Inflammatory macrophage treated with lipopolysaccharide for 4 hours (primary cell): ENCODE data around the gene ICA1L.

ENCODE experiments used
- DNase-seq: peaks from one replicate; pipeline ENCODE4 v3.0.0-alpha.2; 2020

The ICA1L gene

DNA sequence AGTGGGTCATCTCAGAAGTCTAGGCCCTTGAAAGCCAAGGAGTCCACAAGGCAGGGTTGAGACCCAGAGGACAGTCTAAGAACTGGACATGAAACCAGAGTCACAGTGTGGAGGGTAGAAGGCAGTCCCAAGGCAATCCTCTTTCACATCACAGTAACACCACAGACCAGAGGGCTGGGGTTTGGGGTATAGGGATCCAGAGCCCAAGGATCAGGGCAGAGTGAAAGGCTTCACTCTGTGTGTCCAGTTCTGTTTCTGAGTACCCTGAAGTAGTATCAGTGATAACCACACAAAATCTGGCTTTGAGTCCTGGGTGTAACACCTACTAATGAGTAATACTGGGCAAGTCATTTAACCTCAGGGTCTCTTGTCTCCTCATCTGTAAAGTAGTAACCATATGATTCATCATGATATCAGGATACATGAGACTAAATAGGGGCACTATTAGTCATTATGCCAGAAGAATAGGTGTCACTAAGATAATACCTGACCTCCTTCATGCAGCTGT lies 91.0 kb downstream of the ICA1L start:
- no peak for DNase-seq

DNA sequence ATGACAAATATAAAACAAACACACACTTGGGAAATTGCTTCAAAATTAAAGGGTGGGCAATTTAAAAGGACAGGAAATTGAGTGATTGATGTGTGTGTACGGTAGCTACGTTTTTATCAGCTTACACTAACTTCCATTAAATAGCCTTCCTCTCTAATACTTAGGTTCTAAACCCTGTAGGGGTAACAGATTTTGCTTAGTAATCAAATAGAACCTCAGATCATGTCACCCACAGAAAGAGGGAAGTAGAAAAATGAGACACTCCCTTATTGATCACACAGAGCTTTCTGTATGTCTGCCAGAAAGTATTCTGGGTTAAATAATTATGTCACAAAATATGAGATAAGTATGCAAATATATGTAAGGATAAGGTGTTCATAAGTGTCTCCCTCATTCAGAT lies 93.3 kb downstream of the ICA1L start:
- DNase-seq: peak; percentile 22

DNA sequence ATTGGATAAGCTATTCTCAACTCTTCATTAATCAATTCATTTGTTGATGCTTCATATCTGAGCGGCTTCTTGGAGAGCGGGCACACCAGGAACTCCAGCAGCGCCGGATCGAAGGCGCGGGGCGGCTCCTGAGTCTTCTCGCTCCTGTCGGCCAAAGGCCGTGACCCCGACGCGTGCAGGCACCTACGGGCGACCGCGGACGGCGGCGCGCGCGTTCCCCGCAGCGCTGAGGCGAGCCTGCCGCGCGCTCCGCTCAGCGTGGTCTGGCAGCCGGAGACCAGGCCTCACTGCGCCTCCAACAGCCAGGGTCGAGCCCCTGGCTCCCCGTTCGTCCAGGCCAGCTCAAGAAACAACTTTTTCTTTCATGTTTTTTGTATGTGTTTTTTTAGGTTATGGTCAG lies 97.5 kb downstream of the ICA1L start:
- no peak for DNase-seq

DNA sequence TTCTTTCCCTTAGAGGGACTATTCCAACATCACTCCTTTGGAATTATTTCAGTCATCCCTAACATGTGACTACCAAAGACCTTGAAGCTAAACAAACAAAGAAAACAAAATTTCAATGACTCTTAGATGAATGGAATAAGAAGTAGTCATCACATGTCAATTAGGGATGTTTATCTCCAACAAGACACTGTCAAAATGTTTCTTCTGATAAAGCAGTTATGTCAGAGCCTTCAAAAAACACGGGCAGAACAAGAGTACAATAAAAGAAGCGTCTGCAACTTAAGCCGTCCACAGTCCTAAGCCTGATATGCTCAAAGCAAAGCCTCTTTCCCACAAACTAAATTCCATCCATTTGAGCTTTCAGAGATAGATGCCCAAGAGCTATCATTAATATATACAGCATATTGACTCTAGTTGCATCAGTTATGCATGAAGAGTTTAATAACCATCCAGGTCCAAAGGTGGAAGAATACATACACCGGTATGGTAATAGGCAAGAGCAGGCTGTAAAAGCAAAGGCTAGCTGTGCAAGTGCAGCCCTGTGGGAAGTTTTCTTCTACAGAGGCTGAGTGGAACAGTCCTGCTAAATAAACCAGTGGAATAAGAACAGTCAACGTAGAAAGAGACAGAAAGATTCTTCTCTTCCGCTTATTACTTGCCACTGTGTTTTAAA lies 98.1 kb downstream of the ICA1L start:
- DNase-seq: no peak

DNA sequence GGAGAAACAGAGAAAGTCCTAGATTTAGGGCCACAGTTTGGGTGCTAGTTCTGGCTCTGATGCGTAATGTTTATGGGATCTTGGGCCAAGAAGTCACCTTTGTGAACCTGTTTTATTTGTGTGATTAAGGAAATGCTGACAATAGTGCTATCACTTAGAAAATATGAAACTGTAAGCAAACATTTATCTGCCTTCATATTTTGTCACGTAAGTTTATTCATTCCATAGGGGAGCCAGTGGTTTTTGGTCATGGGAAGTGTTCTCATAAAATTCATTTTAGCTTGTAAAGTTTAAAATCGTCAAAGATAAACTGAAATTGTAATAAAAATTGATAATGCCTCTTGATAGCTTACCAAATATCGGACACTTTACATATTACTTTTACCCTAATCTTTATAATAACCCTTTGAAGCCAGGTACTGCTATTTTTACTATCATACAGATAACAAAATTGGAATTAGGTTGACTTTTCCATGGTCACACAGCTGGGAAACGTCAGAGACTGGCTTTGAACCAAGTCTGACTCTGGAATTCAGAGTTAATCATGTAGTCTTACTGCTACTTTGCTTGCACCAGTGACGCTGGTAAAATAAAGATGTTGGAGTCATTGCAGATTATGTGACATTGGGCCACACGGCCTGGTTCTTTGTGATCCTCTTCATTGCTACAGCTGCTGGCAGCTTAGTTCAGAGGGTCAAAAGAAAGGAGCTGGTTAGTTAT lies 99.7 kb downstream of the ICA1L start:
- no peak for DNase-seq

DNA sequence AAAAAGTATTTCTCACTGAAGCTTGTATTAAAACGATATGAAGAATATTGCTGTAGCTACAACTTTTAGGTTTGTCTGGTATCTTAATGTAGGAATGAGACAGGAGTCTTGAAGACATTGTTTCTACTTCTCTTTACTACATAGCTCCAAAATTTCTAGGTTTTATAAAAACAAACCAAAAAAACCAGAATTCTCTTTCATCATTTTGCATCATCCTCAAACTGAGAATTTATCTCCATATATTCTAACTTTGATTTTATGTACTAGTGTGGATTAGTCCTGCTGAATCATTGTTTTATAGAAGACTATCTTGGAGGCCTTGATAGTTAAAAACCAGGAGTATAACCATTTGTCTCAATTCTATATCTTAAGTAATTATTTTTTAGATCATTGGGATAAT lies 100.2 kb downstream of the ICA1L start:
- DNase-seq: no peak

DNA sequence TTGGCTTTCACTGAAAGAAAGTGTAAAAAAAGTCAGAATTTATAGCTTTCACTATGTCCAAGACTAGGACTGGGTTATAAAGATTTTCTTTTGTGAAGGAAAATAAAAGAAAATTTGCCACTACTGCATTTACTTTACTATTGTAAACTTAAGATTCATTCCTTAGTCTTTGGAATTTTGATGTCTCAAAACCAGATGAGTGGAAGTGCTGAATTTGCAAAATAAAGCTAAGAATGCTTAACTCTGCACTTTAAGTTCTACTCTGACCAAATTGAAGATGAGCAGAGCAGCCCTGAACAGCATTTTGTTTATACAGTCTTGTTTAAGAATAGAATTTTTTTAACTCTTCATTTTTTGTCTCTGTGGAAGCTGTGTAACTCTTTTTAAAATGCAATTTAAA lies 102.4 kb downstream of the ICA1L start:
- DNase-seq: no peak

DNA sequence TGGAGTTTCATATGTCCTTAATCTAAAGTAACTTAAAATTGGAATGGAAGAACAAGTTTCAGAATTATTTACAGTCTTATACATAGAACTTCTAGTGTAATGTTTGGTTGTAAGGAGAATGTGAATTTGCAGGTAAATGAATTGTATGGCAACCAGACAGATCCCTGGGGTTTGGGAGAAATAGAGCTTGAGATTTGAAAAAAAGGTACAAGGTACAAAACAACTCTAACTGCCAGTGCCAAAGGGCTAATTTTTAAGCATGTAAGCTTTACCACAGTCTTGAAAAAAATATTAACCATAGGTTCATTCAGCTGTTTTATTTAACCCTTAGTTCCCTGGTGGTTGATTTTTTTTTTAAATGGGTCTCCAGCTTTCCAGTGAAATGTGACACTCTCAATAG lies 103.3 kb downstream of the ICA1L start:
- no peak for DNase-seq

DNA sequence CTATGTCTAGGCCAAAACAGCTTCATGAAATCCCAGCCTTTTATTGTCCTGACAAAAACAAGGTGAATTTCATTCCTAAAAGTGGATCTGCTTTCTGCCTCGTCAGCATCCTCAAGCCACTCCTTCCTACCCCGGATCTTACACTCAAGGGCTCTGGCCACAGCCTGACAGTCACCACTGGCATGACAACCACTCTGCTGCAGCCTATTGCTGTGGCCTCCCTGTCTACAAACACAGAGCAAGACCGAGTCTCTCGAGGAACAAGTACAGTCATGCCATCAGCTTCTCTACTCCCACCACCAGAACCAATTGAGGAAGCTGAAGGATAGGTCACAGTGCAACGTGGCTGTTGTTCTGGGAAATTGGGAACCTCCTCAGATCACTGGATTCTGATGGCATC lies 106.1 kb downstream of the ICA1L start:
- peak; percentile 91 for DNase-seq

DNA sequence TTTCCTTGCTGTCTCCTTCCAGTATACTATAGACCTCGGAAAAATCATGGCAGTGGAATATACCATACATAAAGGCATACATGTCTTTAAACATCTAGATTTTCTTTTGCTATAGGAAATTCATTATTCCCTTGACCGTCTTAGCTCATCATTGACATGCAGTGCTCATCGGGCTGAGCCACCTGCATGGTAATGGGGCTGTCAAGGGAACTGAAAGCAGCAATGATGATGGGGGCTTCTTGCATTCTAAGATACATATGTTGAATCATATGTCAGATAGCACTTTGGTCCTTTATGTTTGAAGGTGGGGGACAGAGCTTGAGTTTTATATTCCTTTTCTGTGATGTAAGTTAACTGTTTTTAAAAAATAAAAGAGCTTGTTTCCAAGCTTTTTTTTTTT lies 106.6 kb downstream of the ICA1L start:
- peak; percentile 14 for DNase-seq

DNA sequence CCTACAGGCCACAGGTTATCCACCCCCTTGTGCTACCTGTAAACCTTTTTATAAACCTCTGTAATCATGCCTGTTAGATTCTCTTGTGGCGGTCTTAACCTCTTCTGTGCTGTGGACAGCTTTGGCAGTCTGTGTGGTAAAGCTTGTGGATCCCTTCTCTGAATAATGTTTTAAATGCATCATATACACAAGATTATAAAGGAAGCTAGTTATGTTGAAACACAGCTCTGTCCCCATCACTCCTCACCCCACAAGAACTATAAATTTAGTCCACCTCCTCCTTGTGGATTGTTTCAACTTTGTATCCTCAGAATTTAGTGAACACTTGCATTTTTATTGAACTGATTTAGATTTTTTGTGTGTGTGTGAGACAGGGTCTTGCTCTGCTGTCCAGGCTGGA lies 107.7 kb downstream of the ICA1L start:
- peak; percentile 56 for DNase-seq

DNA sequence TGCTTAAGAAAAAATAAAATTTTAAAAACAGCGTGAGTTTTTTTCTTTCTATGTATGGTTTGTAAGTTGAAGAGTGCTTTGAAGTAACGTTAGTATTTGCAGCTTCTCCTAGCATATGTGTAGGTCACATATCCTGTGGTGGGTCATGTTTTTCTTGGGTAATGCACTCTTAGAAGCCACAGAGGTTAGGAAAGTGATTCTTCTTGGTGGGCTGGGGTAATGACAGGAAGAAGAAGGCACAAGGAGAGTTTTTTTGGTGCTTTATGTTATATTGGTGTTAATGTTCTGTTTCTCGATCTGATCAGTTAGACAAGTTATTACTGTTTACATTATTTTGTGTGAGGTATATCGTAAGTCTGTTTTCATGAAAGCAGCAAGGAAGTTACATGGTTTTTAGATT lies 109.0 kb downstream of the ICA1L start:
- DNase-seq: peak; percentile 47

DNA sequence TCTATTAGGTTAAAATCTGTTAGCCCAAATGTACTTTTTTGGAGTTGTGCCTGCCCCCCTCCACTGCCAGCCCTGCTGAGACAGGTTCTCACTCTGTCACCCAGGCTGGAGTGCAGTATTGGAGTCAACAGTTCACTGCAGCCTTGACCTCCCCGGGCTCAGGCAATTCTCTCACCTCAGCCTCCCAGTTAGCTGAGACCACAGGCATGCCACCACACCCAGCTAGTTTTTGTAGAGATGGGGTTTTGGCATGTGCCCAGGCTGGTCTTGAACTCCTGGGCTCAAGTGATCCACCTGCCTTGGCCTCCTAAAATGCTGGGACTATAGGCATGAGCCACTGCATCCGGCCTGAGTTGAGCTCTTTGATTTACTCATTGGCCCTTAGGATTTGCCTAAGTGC lies 110.7 kb downstream of the ICA1L start:
- no peak for DNase-seq

DNA sequence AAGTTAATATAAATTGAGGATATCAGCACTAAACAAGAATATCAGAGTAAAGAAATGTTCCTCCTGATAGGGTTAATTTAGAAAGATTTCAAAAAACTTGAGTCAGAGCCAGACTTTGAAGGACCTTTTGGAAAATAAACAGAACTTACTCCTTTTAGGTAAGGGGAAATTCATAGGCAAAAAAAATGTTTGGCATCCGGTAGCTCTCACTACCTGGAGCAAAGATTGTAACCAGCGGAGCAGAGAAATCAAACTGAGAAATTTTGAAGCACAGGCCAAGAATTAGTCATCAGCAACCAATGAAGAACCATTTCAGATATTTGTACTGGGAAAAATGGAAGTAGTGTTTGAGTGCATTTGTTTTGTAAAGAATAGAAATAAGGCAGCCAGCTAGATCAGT lies 113.0 kb downstream of the ICA1L start:
- no peak for DNase-seq

DNA sequence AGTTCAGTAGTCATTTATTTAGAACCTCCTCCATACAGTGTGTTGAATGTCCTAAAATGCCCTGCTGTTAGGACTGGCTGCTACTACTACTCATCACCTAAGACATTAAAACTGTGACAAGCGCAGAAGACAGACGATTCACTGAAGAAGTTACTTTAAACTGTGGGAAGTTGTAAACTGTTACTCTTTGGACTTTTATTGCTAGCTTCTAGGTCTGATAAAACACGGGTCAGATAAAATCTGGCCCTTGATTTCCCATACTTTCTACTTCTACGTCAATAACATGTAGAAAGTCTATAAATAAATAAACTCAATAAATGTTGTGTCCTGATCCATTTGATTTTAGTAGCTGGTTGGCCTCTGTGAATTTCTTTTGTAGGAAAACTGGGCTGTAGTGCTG lies 113.4 kb downstream of the ICA1L start:
- DNase-seq: no peak

DNA sequence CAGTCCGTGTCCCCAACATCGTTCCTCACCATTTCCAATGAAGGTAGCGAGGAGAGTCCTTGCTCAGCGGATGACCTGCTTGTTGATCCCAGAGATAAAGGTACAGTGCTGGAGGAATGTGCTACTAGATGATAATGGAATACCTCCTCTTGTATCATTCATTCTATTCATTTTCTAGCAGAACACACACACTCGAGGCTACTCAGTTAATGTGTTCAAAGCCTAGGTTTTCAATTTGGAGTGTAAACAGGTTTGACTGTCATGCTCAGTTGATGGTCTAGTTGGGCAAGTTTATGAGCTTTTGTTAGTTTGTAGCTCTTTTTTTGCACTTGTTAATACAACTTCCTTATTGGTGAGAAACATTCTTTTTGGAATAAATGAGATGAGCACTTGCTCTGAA lies 114.2 kb downstream of the ICA1L start:
- DNase-seq: no peak

DNA sequence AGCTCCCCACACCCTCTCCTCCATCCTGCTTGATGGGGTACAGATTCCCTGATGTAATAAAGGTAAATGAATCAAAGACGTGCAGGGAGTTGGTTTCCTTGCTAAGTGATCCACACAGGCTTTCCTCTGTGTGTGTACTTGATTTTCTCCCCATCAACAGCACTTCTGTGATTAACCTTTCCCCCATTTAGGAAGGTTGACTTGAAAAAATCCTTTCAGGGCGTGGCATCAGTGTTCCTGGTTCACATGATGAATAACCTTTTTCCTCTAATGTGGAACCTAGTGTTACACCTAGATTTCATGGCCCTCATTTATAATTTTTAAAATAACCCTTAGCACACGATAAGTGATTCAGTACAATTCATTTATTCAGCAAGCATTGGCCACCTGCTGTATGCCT lies 115.0 kb downstream of the ICA1L start:
- DNase-seq: no peak

DNA sequence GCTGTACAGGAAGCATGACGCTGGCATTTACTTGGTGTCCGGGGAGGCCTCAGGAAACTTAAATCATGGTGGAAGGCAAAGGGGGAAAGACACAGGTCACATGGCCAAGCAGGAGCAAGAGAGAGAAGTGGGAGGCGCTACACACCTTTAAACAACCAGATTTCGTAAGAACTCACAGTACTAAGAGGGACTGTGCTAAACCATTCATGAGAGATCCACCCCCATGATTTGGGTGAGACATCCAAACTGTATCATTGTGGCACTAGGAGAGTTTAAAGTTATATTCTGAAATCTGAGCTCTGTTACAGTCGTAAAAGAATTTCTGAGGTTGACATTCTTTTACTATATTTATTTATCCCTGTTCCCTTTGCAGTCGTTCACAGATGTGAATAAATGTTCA lies 116.6 kb downstream of the ICA1L start:
- no peak for DNase-seq

DNA sequence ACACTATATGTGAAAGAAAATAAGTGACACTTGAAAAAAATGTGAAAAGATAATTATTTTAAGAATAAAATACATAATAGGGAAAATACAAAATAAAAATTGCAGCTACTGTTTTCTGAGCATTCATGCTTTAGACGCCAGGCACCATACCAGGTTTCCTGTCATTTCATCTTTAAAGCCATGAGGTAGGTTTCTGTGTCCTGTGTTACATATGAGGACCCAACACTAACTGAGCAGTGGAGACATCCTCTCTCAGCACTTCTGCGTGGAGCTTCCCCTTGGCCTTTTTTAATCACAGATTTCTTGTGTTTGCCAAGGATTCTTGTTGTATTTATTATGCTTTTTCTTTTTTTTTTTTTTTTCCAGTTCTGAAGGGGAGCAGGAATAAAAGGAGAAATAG lies 119.5 kb downstream of the ICA1L start:
- DNase-seq: no peak

DNA sequence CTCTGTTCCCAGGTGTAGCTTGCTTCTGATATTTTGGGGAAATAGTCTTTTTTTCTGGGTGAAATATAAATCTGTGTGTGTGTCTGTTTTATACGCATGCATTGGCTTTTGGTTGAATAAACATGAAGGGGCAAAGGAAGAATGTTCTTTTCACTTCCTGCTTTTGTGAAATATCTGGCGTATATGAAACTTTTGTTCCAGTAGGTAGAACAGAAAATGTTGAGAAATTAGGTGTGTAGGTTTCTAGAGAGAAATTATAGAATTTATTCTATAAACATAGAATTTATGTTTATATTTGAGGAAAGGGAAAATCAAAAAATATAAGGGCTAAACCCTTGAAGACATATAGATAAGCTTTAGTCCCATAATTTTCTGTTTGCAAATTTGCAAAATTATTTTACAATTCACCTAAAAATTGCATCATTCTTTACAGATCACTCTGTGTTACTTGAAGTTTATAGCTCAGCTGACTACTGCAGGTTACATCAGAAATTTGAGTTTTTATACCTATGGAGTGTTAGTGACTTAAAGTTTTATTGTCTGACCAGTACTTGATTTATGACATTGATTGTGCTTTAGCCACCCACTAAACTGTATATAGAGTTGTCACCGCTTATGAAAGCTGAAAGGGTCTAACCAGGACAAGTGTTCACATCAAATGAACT lies 120.7 kb downstream of the ICA1L start:
- no peak for DNase-seq

DNA sequence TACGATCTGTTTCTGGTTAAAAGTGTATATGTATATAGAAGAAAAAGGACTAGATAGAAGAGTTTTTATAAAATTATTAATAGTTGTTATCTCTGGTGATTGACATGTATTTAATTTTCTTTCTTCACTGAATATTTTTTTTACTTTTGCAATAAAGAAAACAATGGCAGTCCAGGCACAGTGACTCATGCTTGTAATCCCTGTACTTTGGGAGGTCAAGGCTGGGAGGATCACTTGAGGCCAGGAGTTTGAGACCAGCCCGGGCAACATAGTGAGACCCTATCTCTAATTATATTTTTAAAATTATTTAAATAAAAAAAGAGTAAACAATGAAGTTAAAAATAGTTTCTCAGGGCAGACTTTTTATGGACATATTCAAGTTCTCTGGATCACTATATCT lies 122.1 kb downstream of the ICA1L start:
- DNase-seq: no peak

DNA sequence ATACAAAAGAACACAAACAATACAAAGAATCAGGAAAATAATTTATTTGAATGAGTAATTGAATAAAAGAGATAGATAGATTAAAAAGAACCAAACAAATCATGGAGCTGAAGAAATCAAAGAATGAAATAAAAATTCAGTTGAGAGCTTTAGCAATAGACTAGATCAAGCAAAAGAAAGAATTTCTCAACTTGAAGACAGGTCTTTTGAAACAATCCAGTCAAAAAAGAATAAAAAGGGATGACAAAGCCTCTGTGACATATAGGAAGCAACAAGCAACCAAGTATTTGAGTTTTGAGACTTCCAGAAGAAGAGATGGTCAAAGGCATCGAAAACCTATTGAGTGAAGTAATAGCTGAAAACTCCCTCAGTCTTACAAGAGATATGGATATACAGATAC lies 128.0 kb downstream of the ICA1L start:
- no peak for DNase-seq

DNA sequence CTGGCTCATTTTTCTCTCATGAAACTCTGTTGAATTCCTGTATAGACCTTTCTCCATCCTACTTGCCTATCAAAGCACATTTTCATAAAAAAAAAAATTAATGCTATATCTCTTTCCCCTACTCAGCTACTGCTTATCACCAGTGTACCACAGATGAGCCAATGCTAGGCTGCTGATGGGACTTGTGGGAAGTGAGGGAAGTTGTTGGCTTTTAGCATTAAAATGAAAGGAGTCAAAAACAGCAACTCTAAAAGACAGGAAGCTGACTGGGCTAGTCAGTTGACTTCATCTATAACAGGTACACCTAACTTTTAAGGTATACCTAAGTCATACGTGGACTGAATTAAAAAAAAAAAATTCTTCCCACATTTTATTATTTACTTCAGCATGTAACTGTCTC lies 134.7 kb downstream of the ICA1L start:
- DNase-seq: no peak

DNA sequence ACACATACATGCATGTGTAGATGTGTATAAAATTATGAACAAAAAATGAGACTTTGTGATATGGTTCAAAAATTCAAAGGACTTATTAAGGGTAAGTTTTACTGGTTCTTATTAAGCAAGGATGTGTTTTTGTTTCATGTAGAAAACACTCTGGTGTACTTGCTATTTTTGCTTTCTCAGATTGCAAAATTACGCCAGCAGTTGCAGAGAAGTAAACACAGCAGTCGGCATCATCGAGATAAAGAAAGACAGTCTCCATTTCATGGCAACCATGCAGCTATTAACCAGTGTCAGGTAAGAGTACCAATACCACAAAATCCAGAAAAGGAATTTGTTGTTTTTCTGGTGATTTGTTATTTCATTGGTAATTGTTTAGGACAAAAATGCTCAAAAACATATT lies 145.5 kb downstream of the ICA1L start:
- no peak for DNase-seq
